ENCODE data around the gene TCN1.

Gene TCN1

DNA sequence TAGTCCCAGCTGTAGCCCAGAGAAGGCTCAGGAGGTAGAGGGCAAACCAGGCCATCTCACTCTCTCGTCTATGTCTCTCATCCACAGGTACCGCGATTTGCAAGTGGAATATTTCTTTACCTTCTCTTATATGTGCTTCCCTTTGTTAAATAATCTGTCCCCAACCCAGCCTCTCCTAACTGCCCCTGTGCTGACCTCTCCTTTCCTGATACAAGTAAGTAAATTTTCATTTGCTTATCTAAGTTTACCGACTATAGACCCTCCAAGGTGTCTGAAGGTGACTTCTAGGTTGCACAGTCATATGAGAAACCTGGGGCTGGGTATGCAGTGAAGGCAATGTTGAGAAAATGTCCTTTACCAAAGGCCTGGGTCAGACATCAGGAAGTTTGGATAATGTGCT is 20.9 kb downstream of the TCN1 start, which contains the start of gene CBLIF:
CBLIF (minus strand) TSS at position 101 of the 400 bp plus-strand sequence; CDS start at position 55, 46 bp downstream.
- no peaks in the 10 kb centered on the region for H3K27me3 ChIP-seq (ENCODE audit: insufficient read depth, low read length, poor library complexity)
- no peak for ATAC-seq (ENCODE audit: insufficient read depth, low read depth)

DNA sequence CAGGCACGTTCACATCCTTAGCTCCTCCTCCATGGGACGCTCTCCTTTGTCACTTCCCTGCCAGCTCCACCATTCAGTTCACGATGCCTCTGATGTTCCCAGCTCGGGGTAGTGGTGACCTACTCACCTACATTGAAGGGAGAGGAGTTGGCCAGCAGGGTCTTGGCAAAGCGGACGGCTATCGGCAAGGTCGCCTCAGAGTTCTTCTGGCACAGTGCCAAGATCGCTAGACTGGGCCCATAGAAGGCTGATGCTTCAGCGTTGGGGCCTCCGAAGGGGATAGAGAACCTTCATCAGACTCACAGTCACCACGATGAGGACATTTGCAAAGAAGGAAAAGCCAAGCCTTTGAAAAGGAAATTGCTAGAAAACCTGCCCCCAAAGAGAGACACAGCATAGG is 24.0 kb downstream of the TCN1 start:
- Histone ChIP-seq H3K36me3 (ENCODE audit: insufficient read depth, low read length) (no peaks in the 10 kb centered on the region), H3K4me1 (ENCODE audit: insufficient read depth, low read length) (no peaks in the 10 kb centered on the region), H2AFZ (ENCODE audit: low read depth, low read length) (no peak overlapping the region), H4K20me1 (ENCODE audit: insufficient read depth, low read length) (no peaks in the 10 kb centered on the region), H3K27ac (ENCODE audit: low read length) (no peak overlapping the region), H3K9ac (ENCODE audit: low read depth, low read length) (no peak overlapping the region), H3K9me3 (ENCODE audit: insufficient read depth, low read length, severe bottlenecking) (no peaks in the 10 kb centered on the region), H3K4me2 (ENCODE audit: insufficient read depth, low read length) (no peak overlapping the region), H3K79me2 (ENCODE audit: insufficient read depth, low read length) (no peaks in the 10 kb centered on the region), H3K27me3 (ENCODE audit: insufficient read depth, low read length, poor library complexity) (no peaks in the 10 kb centered on the region), H3K4me3 (ENCODE audit: low read depth in 1 of 2, low read length in 2 of 2) (no peak overlapping the region)
- no peak for ATAC-seq (ENCODE audit: insufficient read depth, low read depth)
- no peak for TF ChIP-seq CTCF (IDR thresholded peaks at IDR 0.05; ENCODE audit: borderline replicate concordance, extremely low read depth, low read length, poor library complexity, severe bottlenecking)
- TF ChIP-seq EZH2 (IDR thresholded peaks at IDR 0.05; ENCODE audit: borderline replicate concordance, low read depth, low read length, severe bottlenecking) = no peak
- DNase-seq = no peak

More for the DNA sequence above, 20.9 kb downstream of the TCN1 start, which contains the start of gene CBLIF:
- H3K4me1 ChIP-seq (ENCODE audit: insufficient read depth, low read length) = no peaks in the 10 kb centered on the region
- H3K79me2 ChIP-seq (ENCODE audit: insufficient read depth, low read length) = no peaks in the 10 kb centered on the region
- H4K20me1 ChIP-seq (ENCODE audit: insufficient read depth, low read length) = no peaks in the 10 kb centered on the region
- no peak within 1 kb of the TSS for H2AFZ ChIP-seq (ENCODE audit: low read depth, low read length)
- no peak within 1 kb of the TSS for H3K4me3 ChIP-seq (ENCODE audit: low read depth in 1 of 2, low read length in 2 of 2)
- no peak for DNase-seq
- no peak within 1 kb of the TSS for H3K9ac ChIP-seq (ENCODE audit: low read depth, low read length)
- no peak within 1 kb of the TSS for H3K4me2 ChIP-seq (ENCODE audit: insufficient read depth, low read length)
- no peaks in the 10 kb centered on the region for H3K36me3 ChIP-seq (ENCODE audit: insufficient read depth, low read length)
- TF ChIP-seq CTCF (IDR thresholded peaks at IDR 0.05; ENCODE audit: borderline replicate concordance, extremely low read depth, low read length, poor library complexity, severe bottlenecking) = no peak
- no peak for TF ChIP-seq EZH2 (IDR thresholded peaks at IDR 0.05; ENCODE audit: borderline replicate concordance, low read depth, low read length, severe bottlenecking)
- no peaks in the 10 kb centered on the region for H3K9me3 ChIP-seq (ENCODE audit: insufficient read depth, low read length, severe bottlenecking)
- H3K27ac ChIP-seq (ENCODE audit: low read length) = no peak within 1 kb of the TSS

GRCh38 chr11:59841514-59841913 is 24.8 kb downstream of the TCN1 start:
- Histone ChIP-seq H3K4me1 (ENCODE audit: insufficient read depth, low read length) (no peaks in the 10 kb centered on the region), H4K20me1 (ENCODE audit: insufficient read depth, low read length) (no peaks in the 10 kb centered on the region), H3K9ac (ENCODE audit: low read depth, low read length) (no peak overlapping the region), H3K4me3 (ENCODE audit: low read depth in 1 of 2, low read length in 2 of 2) (no peak overlapping the region), H3K4me2 (ENCODE audit: insufficient read depth, low read length) (no peak overlapping the region), H3K36me3 (ENCODE audit: insufficient read depth, low read length) (no peaks in the 10 kb centered on the region), H3K9me3 (ENCODE audit: insufficient read depth, low read length, severe bottlenecking) (no peaks in the 10 kb centered on the region), H3K79me2 (ENCODE audit: insufficient read depth, low read length) (no peaks in the 10 kb centered on the region), H2AFZ (ENCODE audit: low read depth, low read length) (no peak overlapping the region), H3K27me3 (ENCODE audit: insufficient read depth, low read length, poor library complexity) (no peaks in the 10 kb centered on the region), H3K27ac (ENCODE audit: low read length) (no peak overlapping the region)
- no peak for ATAC-seq (ENCODE audit: insufficient read depth, low read depth)
- no peak for TF ChIP-seq EZH2 (IDR thresholded peaks at IDR 0.05; ENCODE audit: borderline replicate concordance, low read depth, low read length, severe bottlenecking)
- TF ChIP-seq CTCF (IDR thresholded peaks at IDR 0.05; ENCODE audit: borderline replicate concordance, extremely low read depth, low read length, poor library complexity, severe bottlenecking) = no peak
- no peak for DNase-seq

DNA sequence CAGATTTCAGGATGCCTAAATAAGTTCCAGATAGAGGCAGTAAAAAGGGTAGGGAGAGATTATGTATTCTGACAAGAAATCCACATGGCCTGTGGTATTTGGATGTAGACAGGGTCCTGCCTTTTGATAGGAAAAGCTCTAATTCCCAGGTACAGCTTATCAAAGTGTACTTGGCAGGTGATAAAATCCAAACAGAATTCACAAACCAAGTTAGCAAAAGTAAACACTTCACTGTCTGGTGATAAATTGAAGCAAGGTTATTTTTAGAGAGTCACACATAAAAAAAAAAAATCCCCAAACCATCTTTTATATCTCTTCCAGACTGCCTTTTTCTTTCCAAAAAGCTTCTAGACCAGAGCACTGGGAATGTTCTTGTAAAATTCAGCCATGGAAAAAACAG is 26.7 kb downstream of the TCN1 start:
- Histone ChIP-seq H4K20me1 (ENCODE audit: insufficient read depth, low read length) (no peaks in the 10 kb centered on the region), H3K9me3 (ENCODE audit: insufficient read depth, low read length, severe bottlenecking) (no peaks in the 10 kb centered on the region), H3K36me3 (ENCODE audit: insufficient read depth, low read length) (no peaks in the 10 kb centered on the region), H3K4me3 (ENCODE audit: low read depth in 1 of 2, low read length in 2 of 2) (no peak overlapping the region), H2AFZ (ENCODE audit: low read depth, low read length) (no peak overlapping the region), H3K4me2 (ENCODE audit: insufficient read depth, low read length) (no peak overlapping the region), H3K27me3 (ENCODE audit: insufficient read depth, low read length, poor library complexity) (no peaks in the 10 kb centered on the region), H3K79me2 (ENCODE audit: insufficient read depth, low read length) (no peaks in the 10 kb centered on the region), H3K9ac (ENCODE audit: low read depth, low read length) (no peak overlapping the region), H3K4me1 (ENCODE audit: insufficient read depth, low read length) (no peaks in the 10 kb centered on the region), H3K27ac (ENCODE audit: low read length) (no peak overlapping the region)
- DNase-seq = no peak
- TF ChIP-seq CTCF (IDR thresholded peaks at IDR 0.05; ENCODE audit: borderline replicate concordance, extremely low read depth, low read length, poor library complexity, severe bottlenecking) (no peak), EZH2 (IDR thresholded peaks at IDR 0.05; ENCODE audit: borderline replicate concordance, low read depth, low read length, severe bottlenecking) (no peak)
- no peak for ATAC-seq (ENCODE audit: insufficient read depth, low read depth)

Data from DND-41 (cell line).